Uterus (tissue), 2 donors: Measurements from ENCODE around the gene RAB3C.

Experiments used
- CTCF ChIP-seq, 4 experiments: fragments of 200-600 bp in 2 of 4; fragments of 450-650 bp in 2 of 4; sonication (generic) in 2 of 4; IDR thresholded peaks; one replicate each; pipeline ENCODE4 v1.5.1; 2016 to 2019; ENCODE audit warnings: antibody characterized with exemption in 4 of 4, mild to moderate bottlenecking in 2 of 4, moderate library complexity in 1 of 4
- POLR2A ChIP-seq, 2 donors: fragments of 450-650 bp; IDR thresholded peaks; one replicate each; pipeline ENCODE4 v1.6.1; 2016; ENCODE audit warnings: antibody characterized with exemption in 2 of 2, mild to moderate bottlenecking in 1 of 2, moderate library complexity in 1 of 2

GRCh38 chr5:58887311-58887710 lies 304.4 kb downstream of the RAB3C start:
- TF ChIP-seq POLR2A (IDR thresholded peaks at IDR 0.05) = no peak
- no peak for TF ChIP-seq CTCF (IDR thresholded peaks at IDR 0.05)
